H9 (cell line): ENCODE measurements around the gene ATP6V1G2. TPM values are rescaled to one million over a fixed set of nuclear protein-coding genes. Genes with fewer than 3 reads are reported as not detected.

Source experiments
- DNase-seq: peaks from one replicate; pipeline ENCODE4 v3.0.0-alpha.2; 2017
- H2AFZ ChIP-seq: one replicate; pipeline ENCODE4 v1.6.1; 2013; ENCODE audit warnings: mild to moderate bottlenecking, low read length, control low read depth, moderate library complexity
- H2AK5ac ChIP-seq: 2 replicates; pipeline ENCODE4 v1.6.1; 2013; ENCODE audit warnings: low read length, control low read depth, mixed read lengths; ENCODE audit not compliant: insufficient read length
- H2BK120ac ChIP-seq: one replicate; pipeline ENCODE4 v1.6.1; 2013; ENCODE audit warnings: low read depth, mild to moderate bottlenecking, low read length, control low read depth, inconsistent platforms; ENCODE audit not compliant: poor library complexity, severe bottlenecking
- H2BK12ac ChIP-seq: 2 replicates; pipeline ENCODE4 v1.6.1; 2013; ENCODE audit warnings: low read length, control low read depth, mixed read lengths, low read depth; ENCODE audit not compliant: insufficient read length
- H2BK15ac ChIP-seq: 2 replicates; pipeline ENCODE4 v1.6.1; 2013; ENCODE audit warnings: low read depth, low read length, control low read depth
- H2BK20ac ChIP-seq: one replicate; pipeline ENCODE4 v1.6.1; 2013; ENCODE audit warnings: low read depth, mild to moderate bottlenecking, low read length, control low read depth, inconsistent platforms; ENCODE audit not compliant: poor library complexity, severe bottlenecking
- H2BK5ac ChIP-seq: 2 replicates; pipeline ENCODE4 v1.6.1; 2013; ENCODE audit warnings: low read length, control low read depth, mixed read lengths; ENCODE audit not compliant: insufficient read length
- H3K14ac ChIP-seq: 2 replicates; pipeline ENCODE4 v1.6.1; 2013; ENCODE audit warnings: low read length, control low read depth; ENCODE audit not compliant: insufficient read depth
- H3K18ac ChIP-seq: 2 replicates; pipeline ENCODE4 v1.6.1; 2013; ENCODE audit warnings: low read depth, mild to moderate bottlenecking, mixed read lengths, low read length, control low read depth; ENCODE audit not compliant: insufficient read length
- H3K23ac ChIP-seq: 2 replicates; pipeline ENCODE4 v1.6.1; 2013; ENCODE audit warnings: low read length, control low read depth, mixed read lengths, low read depth; ENCODE audit not compliant: insufficient read length
- H3K23me2 ChIP-seq: 2 replicates; pipeline ENCODE4 v1.6.1; 2013; ENCODE audit warnings: low read depth, mild to moderate bottlenecking, mixed read lengths, low read length, control low read depth; ENCODE audit not compliant: insufficient read length, poor library complexity, severe bottlenecking
- H3K27ac ChIP-seq: 2 replicates; pipeline ENCODE4 v1.5.1; 2013; ENCODE audit warnings: low read length, control low read depth, mixed read lengths, low read depth; ENCODE audit not compliant: insufficient read length
- H3K27me3 ChIP-seq: 2 replicates; pipeline ENCODE4 v1.6.1; 2013; ENCODE audit warnings: low read length, control low read depth, inconsistent platforms; ENCODE audit not compliant: insufficient read depth
- H3K4ac ChIP-seq: 2 replicates; pipeline ENCODE4 v1.6.1; 2013; ENCODE audit warnings: low read depth, mild to moderate bottlenecking, control low read depth, inconsistent platforms, low read length, moderate library complexity
- H3K4me1 ChIP-seq: 2 replicates; pipeline ENCODE4 v1.6.1; 2013; ENCODE audit warnings: low read length, control low read depth, inconsistent platforms; ENCODE audit not compliant: insufficient read depth
- H3K4me2 ChIP-seq: 2 replicates; pipeline ENCODE4 v1.6.1; 2013; ENCODE audit warnings: low read length, control low read depth, mixed read lengths; ENCODE audit not compliant: insufficient read length, insufficient read depth
- H3K56ac ChIP-seq: 2 replicates; pipeline ENCODE4 v1.6.1; 2013; ENCODE audit warnings: low read depth, mild to moderate bottlenecking, mixed read lengths, low read length, control low read depth; ENCODE audit not compliant: insufficient read length
- H3K79me1 ChIP-seq: 2 replicates; pipeline ENCODE4 v1.6.1; 2013; ENCODE audit warnings: low read depth, mild to moderate bottlenecking, moderate library complexity, low read length, control low read depth, inconsistent platforms; ENCODE audit not compliant: insufficient read depth, poor library complexity, severe bottlenecking
- H3K79me2 ChIP-seq: 2 replicates; pipeline ENCODE4 v1.6.1; 2013; ENCODE audit warnings: low read length, control low read depth, inconsistent platforms; ENCODE audit not compliant: insufficient read depth
- H3K9ac ChIP-seq: 2 replicates; pipeline ENCODE4 v1.6.1; 2013; ENCODE audit warnings: low read length, control low read depth, mixed read lengths; ENCODE audit not compliant: insufficient read length; ENCODE audit errors: extremely low read depth
- H3K9me3 ChIP-seq: one replicate; pipeline ENCODE4 v1.6.1; 2013; ENCODE audit warnings: low read depth, low read length, inconsistent platforms; ENCODE audit not compliant: control insufficient read depth
- H3T11ph ChIP-seq: one replicate; pipeline ENCODE4 v1.6.1; 2013; ENCODE audit warnings: mild to moderate bottlenecking, low read length, control low read depth, inconsistent platforms
- H4K20me1 ChIP-seq: one replicate; pipeline ENCODE4 v1.6.1; 2013; ENCODE audit not compliant: control insufficient read depth, insufficient read length, insufficient read depth
- H4K5ac ChIP-seq: 2 replicates; pipeline ENCODE4 v1.6.1; 2013; ENCODE audit warnings: low read depth, mild to moderate bottlenecking, mixed read lengths, low read length, control low read depth; ENCODE audit not compliant: insufficient read length
- H4K8ac ChIP-seq: replicated peaks from 2 replicates; pipeline ENCODE4 v1.6.1; 2013; ENCODE audit warnings: low read length, control low read depth, mixed read lengths, low read depth; ENCODE audit not compliant: insufficient read length
- H4K91ac ChIP-seq: 2 replicates; pipeline ENCODE4 v1.6.1; 2013; ENCODE audit warnings: low read depth, mild to moderate bottlenecking, moderate library complexity, mixed read lengths, low read length, control low read depth; ENCODE audit not compliant: insufficient read length
- H3K27ac Mint-ChIP-seq, 3 experiments: 2 replicates in 2 of 3; 3 replicates in 1 of 3; pipeline ENCODE4 v1.8.0; 2020 to 2021; ENCODE audit warnings: mixed read lengths in 3 of 3, mild to moderate bottlenecking in 1 of 3, moderate library complexity in 1 of 3
- H3K27me3 Mint-ChIP-seq: 2 replicates; pipeline ENCODE4 v1.8.0; 2021; ENCODE audit warnings: low read depth, mild to moderate bottlenecking, moderate library complexity, mixed read lengths
- H3K36me3 Mint-ChIP-seq, 3 experiments: 2 replicates in 2 of 3; 3 replicates in 1 of 3; pipeline ENCODE4 v1.8.0; 2020 to 2021; ENCODE audit warnings: low read depth in 3 of 3, mixed read lengths in 3 of 3; ENCODE audit not compliant: insufficient read depth in 1 of 3
- H3K4me1 Mint-ChIP-seq, 2 experiments: 2 replicates each; pipeline ENCODE4 v1.8.0; 2020; ENCODE audit warnings: mixed read lengths in 2 of 2
- H3K4me3 Mint-ChIP-seq, 2 experiments: 2 replicates in 1 of 2; 3 replicates in 1 of 2; pipeline ENCODE4 v1.8.0; 2020 to 2021; ENCODE audit warnings: mild to moderate bottlenecking in 2 of 2, mixed read lengths in 2 of 2, moderate library complexity in 1 of 2
- H3K9me3 Mint-ChIP-seq, 2 experiments: 2 replicates in 1 of 2; 3 replicates in 1 of 2; pipeline ENCODE4 v1.8.0; 2020; ENCODE audit warnings: mild to moderate bottlenecking in 2 of 2, mixed read lengths in 2 of 2, moderate library complexity in 1 of 2
- CTCF ChIP-seq: fragments of 200-600 bp; sonication (generic); conservative IDR thresholded peaks from 3 replicates; pipeline ENCODE4 v1.8.0; 2021; ENCODE audit warnings: antibody characterized with exemption, mild to moderate bottlenecking
- WGBS: extraction: QIAGEN DNeasy Blood & Tissue Kit; methylation state at CpG from one replicate; pipeline ENCODE4 v1.1.7; 2013; ENCODE audit warnings: missing lambda C conversion rate, low lambda C conversion rate, mixed read lengths; ENCODE audit not compliant: insufficient read length; ENCODE audit errors: extremely low coverage; 5-methylcytosine and 5-hydroxymethylcytosine counted together
- total RNA-seq: library from RNA; stranded (reverse); gene quantifications from 2 replicates; pipeline ENCODE4 v1.2.1, GENCODE V29; 2021

The ATP6V1G2 gene
- total RNA-seq, 1 experiment from 2014 or later: 3.8 TPM

GRCh38 chr6:31530659-31531058, 15.7 kb downstream of the ATP6V1G2 start:
- Histone ChIP-seq H3K18ac (no peak overlapping the region), H2BK15ac (no peak overlapping the region), H4K20me1 (peaks cover 4% of the 10 kb centered on the region), H2BK5ac (no peak overlapping the region), H2AK5ac (no peak overlapping the region), H4K91ac (no peak overlapping the region), H3K23me2 (no peaks in the 10 kb centered on the region), H3K4me1 (no peaks in the 10 kb centered on the region; the same call in 1 of the 2 replicates), H2BK120ac (no peak overlapping the region), H3K27ac (no peak overlapping the region), H3K9ac (no peak overlapping the region), H3K14ac (no peak overlapping the region), H4K8ac (no peak overlapping the region), H2AFZ (no peak overlapping the region), H3K4me2 (no peak overlapping the region), H3K79me1 (peaks cover 7% of the 10 kb centered on the region), H2BK20ac (no peak overlapping the region), H3K56ac (no peak overlapping the region), H4K5ac (no peak overlapping the region), H3K4ac (no peak overlapping the region), H3K27me3 (no peaks in the 10 kb centered on the region), H3T11ph (no peak overlapping the region), H2BK12ac (no peak overlapping the region), H3K9me3 (no peaks in the 10 kb centered on the region), H3K23ac (no peak overlapping the region), H3K79me2 (no peaks in the 10 kb centered on the region; the same call in 1 of the 2 replicates)
- WGBS: no CpG with 5 or more reads among the region's 6 CpGs
- Mint-ChIP-seq H3K4me3 (no peak overlapping the region), H3K36me3 (peaks cover 54 to 64% (median 59%) of the 10 kb centered on the region in 3 experiments), H3K9me3 (no peaks in the 10 kb centered on the region; a peak in 1 of 5 replicates), H3K27me3 (no peaks in the 10 kb centered on the region), H3K4me1 (peaks cover 23 to 33% of the 10 kb centered on the region in 2 experiments), H3K27ac (peak overlapping the region in 2 of 3 experiments; percentile 19 to 28; a peak in 2 of 7 replicates)
- no peak; the same call in 2 of the 3 replicates for TF ChIP-seq CTCF
- DNase-seq: no peak
